Astrocyte (in vitro differentiated cells and primary cell): ENCODE data around the gene MUC6. TPM values are rescaled to one million over a fixed set of nuclear protein-coding genes. Genes with fewer than 3 reads are reported as not detected.

Experiments used
- DNase-seq: peaks from one replicate; pipeline ENCODE4 v3.0.0-alpha.2; 2010; ENCODE audit warnings: low read depth
- FAIRE-seq: peaks from 2 replicates; lab custom pipeline; 2011; peaks lifted over from hg19 to GRCh38; lab: Jason Lieb, UNC
- H2AFZ ChIP-seq: 2 replicates; pipeline ENCODE4 v1.6.0; 2012; ENCODE audit warnings: low read depth, low read length, inconsistent platforms
- H3K27ac ChIP-seq: 2 replicates; pipeline ENCODE4 v1.5.1; 2011; ENCODE audit warnings: low read depth, low read length, inconsistent platforms
- H3K27me3 ChIP-seq: 2 replicates; pipeline ENCODE4 v1.6.0; 2011; ENCODE audit warnings: low read length, inconsistent platforms; ENCODE audit not compliant: insufficient read depth
- H3K36me3 ChIP-seq: 2 replicates; pipeline ENCODE4 v1.5.1; 2011; ENCODE audit warnings: low read length, inconsistent platforms; ENCODE audit not compliant: insufficient read depth
- H3K4me1 ChIP-seq: 2 replicates; pipeline ENCODE4 v1.5.1; 2011; ENCODE audit warnings: low read length, inconsistent platforms; ENCODE audit not compliant: insufficient read depth
- H3K4me2 ChIP-seq: 2 replicates; pipeline ENCODE4 v1.6.0; 2012; ENCODE audit warnings: low read length, inconsistent platforms
- H3K4me3 ChIP-seq: 2 replicates; pipeline ENCODE4 v1.5.1; 2011; ENCODE audit warnings: low read depth, mild to moderate bottlenecking, low read length, inconsistent platforms; ENCODE audit not compliant: insufficient read depth
- H3K79me2 ChIP-seq: 2 replicates; pipeline ENCODE4 v1.6.0; 2012; ENCODE audit warnings: mild to moderate bottlenecking, low read length, inconsistent platforms; ENCODE audit not compliant: insufficient read depth
- H3K9ac ChIP-seq: 2 replicates; pipeline ENCODE4 v1.6.0; 2012; ENCODE audit warnings: mild to moderate bottlenecking, low read length, inconsistent platforms
- H3K9me3 ChIP-seq: 2 replicates; pipeline ENCODE4 v1.5.1; 2012; ENCODE audit warnings: low read depth, mild to moderate bottlenecking, low read length, inconsistent platforms; ENCODE audit not compliant: insufficient read depth
- H4K20me1 ChIP-seq: 2 replicates; pipeline ENCODE4 v1.6.0; 2012; ENCODE audit warnings: low read length, inconsistent platforms; ENCODE audit not compliant: insufficient read depth
- H3K27ac Mint-ChIP-seq: one replicate; pipeline ENCODE4 v1.8.0; 2021; ENCODE audit warnings: mild to moderate bottlenecking, mixed read lengths; ENCODE audit not compliant: unreplicated experiment
- H3K27me3 Mint-ChIP-seq: one replicate; pipeline ENCODE4 v1.8.0; 2021; ENCODE audit warnings: low read depth, mixed read lengths; ENCODE audit not compliant: unreplicated experiment
- H3K36me3 Mint-ChIP-seq: one replicate; pipeline ENCODE4 v1.8.0; 2021; ENCODE audit warnings: low read depth, mixed read lengths; ENCODE audit not compliant: unreplicated experiment
- H3K4me1 Mint-ChIP-seq: one replicate; pipeline ENCODE4 v1.8.0; 2021; ENCODE audit warnings: low read depth, mixed read lengths; ENCODE audit not compliant: unreplicated experiment
- H3K4me3 Mint-ChIP-seq: one replicate; pipeline ENCODE4 v1.8.0; 2021; ENCODE audit warnings: mild to moderate bottlenecking, moderate library complexity, mixed read lengths; ENCODE audit not compliant: unreplicated experiment
- H3K9me3 Mint-ChIP-seq: one replicate; pipeline ENCODE4 v1.8.0; 2021; ENCODE audit warnings: mild to moderate bottlenecking, mixed read lengths; ENCODE audit not compliant: unreplicated experiment
- CTCF ChIP-seq: IDR thresholded peaks from 2 replicates; pipeline ENCODE4 v1.5.1; 2011; ENCODE audit warnings: low read depth, mild to moderate bottlenecking, inconsistent platforms, low read length, moderate library complexity; ENCODE audit not compliant: insufficient read depth
- EZH2 ChIP-seq: IDR thresholded peaks from 2 replicates; pipeline ENCODE4 v1.6.1; 2012; ENCODE audit warnings: mild to moderate bottlenecking, low read length, inconsistent platforms; ENCODE audit not compliant: insufficient read depth
- total RNA-seq: library from RNA; stranded (reverse); gene quantifications from 2 replicates; pipeline ENCODE4 v1.2.1, GENCODE V29; 2021

The MUC6 gene
- total RNA-seq, 1 donor from 2014 or later, result not detected

GRCh38 chr11:1024597-1025409, 11.7 kb downstream of the MUC6 start:
- DNase-seq, result no peak
- Histone ChIP-seq H3K9ac (no peak overlapping the region), H3K4me1 (no peaks in the 10 kb centered on the region), H4K20me1 (peaks cover 25% of the 10 kb centered on the region), H3K27me3 (no peaks in the 10 kb centered on the region), H3K36me3 (no peaks in the 10 kb centered on the region), H3K9me3 (no peaks in the 10 kb centered on the region), H3K4me3 (no peak overlapping the region), H3K79me2 (no peaks in the 10 kb centered on the region), H3K27ac (no peak overlapping the region), H3K4me2 (no peak overlapping the region), H2AFZ (no peak overlapping the region)
- Mint-ChIP-seq H3K4me3 (no peak overlapping the region), H3K9me3 (no peaks in the 10 kb centered on the region), H3K27ac (no peak overlapping the region), H3K36me3 (no peaks in the 10 kb centered on the region), H3K27me3 (no peaks in the 10 kb centered on the region), H3K4me1 (no peaks in the 10 kb centered on the region)
- TF ChIP-seq EZH2 (no peak), CTCF (no peak)
- FAIRE-seq, result no peak

DNA sequence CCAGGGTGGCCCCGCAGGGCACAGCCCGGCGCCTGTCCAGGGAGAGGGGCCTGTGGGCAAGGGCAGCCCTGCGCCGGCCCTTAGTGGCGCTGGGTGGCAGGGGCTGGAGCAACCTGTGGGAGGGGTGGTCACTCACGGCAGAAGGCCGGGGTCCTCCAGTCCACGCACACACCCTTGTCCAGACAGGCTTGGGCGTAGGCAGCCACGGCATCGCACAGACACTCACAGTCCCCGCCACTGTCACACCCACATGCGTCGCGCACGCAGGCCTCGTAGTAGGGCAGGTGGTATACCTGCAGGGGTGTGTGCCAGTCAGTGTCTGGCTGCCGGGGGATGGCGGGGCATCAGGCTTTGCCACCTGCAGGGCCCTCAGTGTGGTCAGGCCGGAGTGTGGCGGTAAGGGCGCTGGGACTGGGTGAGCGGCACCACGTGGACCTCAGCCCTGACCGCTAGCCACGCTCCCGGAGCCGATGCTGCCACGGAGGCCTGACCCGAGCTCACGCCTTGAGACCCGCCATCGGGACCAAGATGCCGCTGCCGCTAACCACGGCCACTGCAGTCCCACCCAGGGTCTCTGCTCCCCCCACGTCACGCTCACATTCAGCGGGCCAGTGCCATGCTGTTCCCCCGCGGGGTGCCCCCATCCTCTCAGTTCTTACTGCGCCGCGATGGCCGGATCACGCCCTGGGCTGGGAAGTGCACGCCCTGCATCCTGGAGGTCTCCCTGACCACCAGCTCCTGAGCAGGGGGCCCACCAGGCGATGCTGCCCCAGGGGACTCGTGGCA, 12.5 kb downstream of the MUC6 start:
- H3K9ac ChIP-seq, result no peak overlapping the region
- Mint-ChIP-seq H3K9me3 (no peaks in the 10 kb centered on the region), H3K27me3 (no peaks in the 10 kb centered on the region), H3K27ac (no peak overlapping the region), H3K4me3 (no peak overlapping the region), H3K4me1 (no peaks in the 10 kb centered on the region), H3K36me3 (no peaks in the 10 kb centered on the region)
- no peak for TF ChIP-seq CTCF
- TF ChIP-seq EZH2, result no peak
- no peak overlapping the region for H3K4me2 ChIP-seq
- no peaks in the 10 kb centered on the region for H3K4me1 ChIP-seq
- H3K4me3 ChIP-seq, result no peak overlapping the region
- no peak overlapping the region for H2AFZ ChIP-seq
- no peaks in the 10 kb centered on the region for H3K36me3 ChIP-seq
- no peaks in the 10 kb centered on the region for H3K27me3 ChIP-seq
- no peaks in the 10 kb centered on the region for H3K9me3 ChIP-seq
- peaks cover 33% of the 10 kb centered on the region for H4K20me1 ChIP-seq
- DNase-seq (no peak), FAIRE-seq (no peak)
- H3K27ac ChIP-seq, result no peak overlapping the region
- no peaks in the 10 kb centered on the region for H3K79me2 ChIP-seq
